ENCODE measurements around the gene SRD5A1.

DNA sequence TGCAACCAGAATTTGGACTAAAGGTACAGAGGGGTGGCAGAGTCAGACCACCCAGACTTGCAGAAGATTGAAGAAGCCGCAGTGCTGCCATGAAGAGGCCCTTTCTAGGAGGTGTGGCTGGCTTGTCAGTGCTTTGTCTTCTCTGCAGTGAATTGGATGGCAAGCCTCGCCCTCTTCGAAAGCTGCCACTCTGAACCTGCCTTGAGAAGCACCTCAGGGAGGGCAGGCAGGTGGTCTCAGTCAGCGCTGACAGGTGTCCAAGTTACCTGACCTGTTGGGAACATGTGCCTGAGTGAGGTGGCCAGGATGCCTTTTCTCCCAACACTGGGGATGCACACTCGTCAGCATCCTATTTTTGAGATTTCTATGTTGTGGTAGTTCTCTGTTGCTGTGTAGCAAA is 86.2 kb downstream of the SRD5A1 start:
- no peak for TF ChIP-seq POLR2A (IDR thresholded peaks at IDR 0.05)
- TF ChIP-seq, protein P1, sequence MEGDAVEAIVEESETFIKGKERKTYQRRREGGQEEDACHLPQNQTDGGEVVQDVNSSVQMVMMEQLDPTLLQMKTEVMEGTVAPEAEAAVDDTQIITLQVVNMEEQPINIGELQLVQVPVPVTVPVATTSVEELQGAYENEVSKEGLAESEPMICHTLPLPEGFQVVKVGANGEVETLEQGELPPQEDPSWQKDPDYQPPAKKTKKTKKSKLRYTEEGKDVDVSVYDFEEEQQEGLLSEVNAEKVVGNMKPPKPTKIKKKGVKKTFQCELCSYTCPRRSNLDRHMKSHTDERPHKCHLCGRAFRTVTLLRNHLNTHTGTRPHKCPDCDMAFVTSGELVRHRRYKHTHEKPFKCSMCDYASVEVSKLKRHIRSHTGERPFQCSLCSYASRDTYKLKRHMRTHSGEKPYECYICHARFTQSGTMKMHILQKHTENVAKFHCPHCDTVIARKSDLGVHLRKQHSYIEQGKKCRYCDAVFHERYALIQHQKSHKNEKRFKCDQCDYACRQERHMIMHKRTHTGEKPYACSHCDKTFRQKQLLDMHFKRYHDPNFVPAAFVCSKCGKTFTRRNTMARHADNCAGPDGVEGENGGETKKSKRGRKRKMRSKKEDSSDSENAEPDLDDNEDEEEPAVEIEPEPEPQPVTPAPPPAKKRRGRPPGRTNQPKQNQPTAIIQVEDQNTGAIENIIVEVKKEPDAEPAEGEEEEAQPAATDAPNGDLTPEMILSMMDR (IDR thresholded peaks at IDR 0.05): no peak

Data from uterus (tissue), 2 donors.